HEK293T (cell line): ENCODE measurements around the gene RHOA.

Source experiments
- CTCF ChIA-PET: fragments of 350-600 bp; formaldehyde crosslinking; extraction: SDS; loops from one replicate; lab custom pipeline; 2021; ENCODE audit warnings: antibody characterized with exemption, inconsistent platforms; lab: Yijun Ruan, JAX
- POLR2A ChIA-PET: fragments of 350-600 bp; formaldehyde crosslinking; extraction: SDS; loops from one replicate; lab custom pipeline; 2020; ENCODE audit warnings: antibody characterized with exemption, inconsistent platforms; lab: Yijun Ruan, JAX
- DNase-seq: peaks from one replicate; pipeline ENCODE4 v3.0.0; 2012; ENCODE audit warnings: mixed read lengths; ENCODE audit errors: extremely low spot score
- ARNT ChIP-seq: fragments of 450-650 bp; IDR thresholded peaks from 2 replicates; pipeline ENCODE4 v1.6.1; 2017; ENCODE audit warnings: mild to moderate bottlenecking
- BHLHE40 ChIP-seq: fragments of 450-650 bp; IDR thresholded peaks from 2 replicates; pipeline ENCODE4 v1.6.1; 2016; ENCODE audit warnings: mild to moderate bottlenecking, moderate library complexity, borderline replicate concordance
- CTBP1 ChIP-seq: fragments of 450-650 bp; IDR thresholded peaks from 2 replicates; pipeline ENCODE4 v1.6.1; 2016; ENCODE audit warnings: borderline replicate concordance
- ELF4 ChIP-seq: fragments of 450-650 bp; IDR thresholded peaks from 2 replicates; pipeline ENCODE4 v1.6.1; 2017; ENCODE audit warnings: antibody characterized with exemption
- FOXA1 ChIP-seq: fragments of 450-650 bp; IDR thresholded peaks from 2 replicates; pipeline ENCODE4 v1.6.1; 2016; ENCODE audit warnings: mild to moderate bottlenecking
- FOXK2 ChIP-seq: fragments of 450-650 bp; IDR thresholded peaks from 2 replicates; pipeline ENCODE4 v1.6.1; 2016; ENCODE audit warnings: mild to moderate bottlenecking
- FOXM1 ChIP-seq: fragments of 450-650 bp; IDR thresholded peaks from 2 replicates; pipeline ENCODE4 v1.6.1; 2017; ENCODE audit warnings: mild to moderate bottlenecking, borderline replicate concordance
- HDGF ChIP-seq: fragments of 450-650 bp; IDR thresholded peaks from 2 replicates; pipeline ENCODE4 v1.6.1; 2017; ENCODE audit warnings: antibody characterized with exemption, borderline replicate concordance
- L3MBTL2 ChIP-seq: fragments of 450-650 bp; conservative IDR thresholded peaks from 2 replicates; pipeline ENCODE4 v1.6.1; 2016; ENCODE audit warnings: mild to moderate bottlenecking
- LEF1 ChIP-seq: fragments of 450-650 bp; IDR thresholded peaks from 2 replicates; pipeline ENCODE4 v1.6.1; 2017; ENCODE audit warnings: mild to moderate bottlenecking, borderline replicate concordance
- NFRKB ChIP-seq: fragments of 450-650 bp; IDR thresholded peaks from 2 replicates; pipeline ENCODE4 v1.6.1; 2016; ENCODE audit warnings: mild to moderate bottlenecking, moderate library complexity
- SP1 ChIP-seq: fragments of 450-650 bp; IDR thresholded peaks from 2 replicates; pipeline ENCODE4 v1.6.1; 2017
- SUZ12 ChIP-seq: fragments of 450-650 bp; IDR thresholded peaks from 2 replicates; pipeline ENCODE4 v1.6.1; 2016; ENCODE audit warnings: mild to moderate bottlenecking
- TARDBP ChIP-seq: fragments of 450-650 bp; IDR thresholded peaks from 2 replicates; pipeline ENCODE4 v1.6.1; 2016
- ZNF384 ChIP-seq: fragments of 450-650 bp; IDR thresholded peaks from 2 replicates; pipeline ENCODE4 v1.6.1; 2016
- TF ChIP-seq, protein P1 (sequence below): fragments of 450-650 bp; IDR thresholded peaks from 2 replicates; pipeline ENCODE4 v1.6.1; 2016

Gene RHOA

DNA sequence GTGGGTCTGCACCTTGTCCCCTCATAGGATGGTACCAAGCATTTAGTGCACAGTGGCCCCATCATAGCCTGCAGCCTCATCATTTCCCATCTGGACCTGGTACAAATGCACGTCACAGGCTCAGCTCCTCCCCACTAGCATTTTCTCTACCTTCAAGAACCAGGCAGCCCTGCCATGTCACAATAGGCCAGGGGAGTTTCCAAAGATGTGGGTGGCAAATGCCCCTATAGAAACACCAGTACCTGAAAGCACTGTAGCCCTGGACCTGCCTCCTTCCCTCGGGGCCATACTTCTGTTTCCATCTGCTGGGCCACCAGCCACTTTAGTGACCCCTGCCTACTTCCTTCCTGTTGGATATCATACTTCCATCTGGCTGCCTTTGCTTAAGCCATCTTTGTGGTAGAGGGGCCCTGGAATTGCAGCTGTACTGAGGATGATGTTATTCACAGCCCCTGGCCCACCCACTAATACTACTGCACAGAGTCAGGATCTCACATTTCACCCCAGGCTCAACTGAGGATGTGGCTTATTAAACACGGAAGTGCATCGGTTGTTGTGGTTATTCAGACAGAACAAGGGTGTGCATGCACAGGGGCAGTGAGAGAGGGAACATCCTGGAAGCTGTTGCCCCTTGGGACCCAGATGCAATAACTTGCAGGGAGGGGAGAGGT lies 4.3 kb upstream of the RHOA start:
- ChIA-PET POLR2A (interaction anchor here (0.8 to 3.6 kb wide), 4 partner anchors 10 to 309 kb away, joined by 5 to 16 read pairs (median 6); partner anchors contain the start of genes NICN1 and USP4), CTCF (interaction anchor here (0.6 to 1.0 kb wide), 3 partner anchors 33 to 177 kb away, joined by 3 to 4 read pairs (median 3); partner anchors contain the start of gene USP4)
- TF ChIP-seq ARNT (no peak), NFRKB (no peak), ZNF384 (no peak), FOXA1 (no peak), TARDBP (no peak), LEF1 (no peak), HDGF (no peak), CTBP1 (no peak), SUZ12 (no peak), FOXM1 (no peak), SP1 (no peak), L3MBTL2 (no peak), FOXK2 (no peak), ELF4 (no peak), BHLHE40 (no peak)
- TF ChIP-seq, protein P1, sequence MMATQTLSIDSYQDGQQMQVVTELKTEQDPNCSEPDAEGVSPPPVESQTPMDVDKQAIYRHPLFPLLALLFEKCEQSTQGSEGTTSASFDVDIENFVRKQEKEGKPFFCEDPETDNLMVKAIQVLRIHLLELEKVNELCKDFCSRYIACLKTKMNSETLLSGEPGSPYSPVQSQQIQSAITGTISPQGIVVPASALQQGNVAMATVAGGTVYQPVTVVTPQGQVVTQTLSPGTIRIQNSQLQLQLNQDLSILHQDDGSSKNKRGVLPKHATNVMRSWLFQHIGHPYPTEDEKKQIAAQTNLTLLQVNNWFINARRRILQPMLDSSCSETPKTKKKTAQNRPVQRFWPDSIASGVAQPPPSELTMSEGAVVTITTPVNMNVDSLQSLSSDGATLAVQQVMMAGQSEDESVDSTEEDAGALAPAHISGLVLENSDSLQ = no peak
- DNase-seq = no peak

DNA sequence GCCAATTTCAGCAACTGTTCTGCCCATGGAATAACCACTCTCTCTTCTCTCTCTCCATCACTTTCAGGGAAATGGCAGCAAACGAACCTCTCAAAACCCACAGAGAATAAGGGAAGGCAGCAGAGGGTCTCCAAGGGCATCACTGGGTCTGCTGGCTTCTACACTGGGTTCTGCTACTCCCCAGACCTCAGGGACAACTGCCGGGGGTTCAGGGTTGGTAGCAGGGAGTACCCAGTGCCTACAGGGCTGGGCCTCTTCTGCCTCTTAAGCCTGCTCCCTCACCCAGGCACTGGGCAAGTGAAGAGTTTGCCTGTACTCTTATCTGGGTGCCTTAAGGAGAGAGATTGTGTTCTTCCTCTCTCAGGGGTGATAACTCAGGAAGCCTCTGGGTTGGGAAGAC lies 3.0 kb upstream of the RHOA start:
- DNase-seq = no peak
- TF ChIP-seq SUZ12 = no peak
- no peak for TF ChIP-seq BHLHE40
- no peak for TF ChIP-seq NFRKB
- no peak for TF ChIP-seq FOXK2
- TF ChIP-seq, protein P1 = no peak
- TF ChIP-seq FOXA1 = no peak
- no peak for TF ChIP-seq L3MBTL2
- no peak for TF ChIP-seq TARDBP
- TF ChIP-seq HDGF = no peak
- TF ChIP-seq FOXM1 = no peak
- TF ChIP-seq CTBP1 = no peak
- no peak for TF ChIP-seq LEF1
- no peak for TF ChIP-seq ARNT
- TF ChIP-seq ZNF384 = no peak
- TF ChIP-seq ELF4 = no peak
- no peak for TF ChIP-seq SP1
- ChIA-PET CTCF (no interaction called here), POLR2A (interaction anchor here (1.5 to 3.6 kb wide), 2 partner anchors 11 to 14 kb away, joined by 6 to 16 read pairs; partner anchors contain the start of gene NICN1)

DNA sequence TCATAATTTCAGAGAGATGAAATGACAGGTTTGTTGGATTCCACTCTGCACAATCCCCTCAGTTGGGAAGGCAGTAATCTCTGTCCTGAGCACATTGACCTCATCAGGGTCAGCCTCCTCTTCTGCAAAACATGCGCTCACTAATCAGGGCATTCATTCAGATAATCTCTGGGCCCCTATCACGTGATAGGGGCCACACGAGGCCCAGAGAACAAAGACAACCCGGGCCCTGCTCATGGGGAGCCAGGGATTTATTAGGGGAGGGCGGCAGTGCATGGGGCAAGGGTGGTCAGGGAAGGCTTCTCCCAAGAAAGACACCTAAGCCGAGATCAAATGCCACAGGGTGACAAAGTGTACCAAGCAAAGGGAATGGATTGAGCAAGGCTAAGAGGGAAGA lies 1.6 kb upstream of the RHOA start:
- TF ChIP-seq HDGF (no peak), FOXM1 (no peak), SP1 (no peak), NFRKB (no peak), L3MBTL2 (no peak), SUZ12 (no peak), ELF4 (no peak), ZNF384 (no peak), ARNT (no peak), BHLHE40 (no peak), TARDBP (no peak), LEF1 (no peak), FOXA1 (no peak), FOXK2 (no peak), CTBP1 (no peak)
- TF ChIP-seq, protein P1 = no peak
- CTCF ChIA-PET = interaction anchor here (1.1 kb wide), 1 partner anchor 36 kb away, joined by 3 read pairs; no protein-coding TSS in a partner anchor
- no peak for DNase-seq

DNA sequence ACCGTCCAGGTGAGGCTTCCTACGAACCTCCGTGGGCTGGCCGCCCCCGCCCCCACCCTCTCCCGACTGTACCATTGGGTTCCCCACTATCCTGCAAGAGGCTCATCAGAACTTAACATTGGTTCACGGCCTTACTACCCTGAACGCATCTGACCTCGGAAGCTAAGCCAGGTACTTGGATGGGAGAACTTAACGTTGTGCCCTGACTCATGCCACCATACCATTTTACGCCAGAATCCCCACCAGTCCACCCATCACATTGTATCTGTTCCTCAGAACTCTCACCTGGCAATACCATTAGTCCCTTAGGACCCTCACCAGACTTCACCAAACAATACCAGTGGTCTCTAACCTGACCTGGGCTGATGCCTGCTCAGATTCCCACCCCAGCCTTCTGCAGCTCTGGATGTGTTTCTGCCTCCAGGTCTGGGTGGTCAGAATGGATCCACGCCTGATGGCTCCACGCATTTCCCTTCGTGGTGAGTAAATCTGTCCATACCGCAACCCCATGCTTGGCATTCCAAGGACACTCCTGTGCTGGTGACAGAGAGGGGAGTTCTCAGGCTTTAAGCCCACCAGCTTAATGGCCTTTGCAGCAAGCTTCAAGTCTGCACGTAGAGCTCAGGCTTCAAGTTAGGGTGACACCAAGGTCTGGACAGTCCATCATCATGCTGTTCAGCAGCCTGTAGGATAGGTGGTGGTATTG lies 1.0 kb upstream of the RHOA start:
- CTCF ChIA-PET = interaction anchor here (1.1 to 1.7 kb wide), 2 partner anchors 36 to 73 kb away, joined by 3 to 7 read pairs; partner anchors contain the start of gene USP4
- no peak for DNase-seq
- TF ChIP-seq, protein P1 = no peak
- TF ChIP-seq FOXM1 = no peak
- no peak for TF ChIP-seq TARDBP
- TF ChIP-seq HDGF = no peak
- no peak for TF ChIP-seq SUZ12
- no peak for TF ChIP-seq LEF1
- no peak for TF ChIP-seq NFRKB
- no peak for TF ChIP-seq ELF4
- no peak for TF ChIP-seq ZNF384
- TF ChIP-seq BHLHE40 = no peak
- TF ChIP-seq L3MBTL2 = no peak
- no peak for TF ChIP-seq SP1
- POLR2A ChIA-PET = interaction anchor here (1.3 to 2.7 kb wide), 7 partner anchors 9 to 116 kb away, joined by 3 to 27 read pairs (median 9); partner anchors contain the start of genes AMT, NICN1 and USP4

More for the DNA sequence above, 1.6 kb upstream of the RHOA start:
- POLR2A ChIA-PET = interaction anchor here (1.3 to 2.7 kb wide), 3 partner anchors 30 to 116 kb away, joined by 3 to 27 read pairs (median 9); partner anchors contain the start of gene USP4
